ENCODE measurements around the gene ECD. TPM values are rescaled to one million over a fixed set of nuclear protein-coding genes. Genes with fewer than 3 reads are reported as not detected.

Gene ECD
- polyA plus RNA-seq, 3 donors = 14.1 to 20.2 (median 16.7) TPM

GRCh38 chr10:73096041-73096448, 71.8 kb downstream of the ECD start:
- H4K20me1 ChIP-seq (ENCODE audit: insufficient read depth, low read length) = peaks cover 27% of the 10 kb centered on the region
- Mint-ChIP-seq H3K9me3 (no peaks in the 10 kb centered on the region), H3K4me1 (peaks cover 28% of the 10 kb centered on the region), H3K27me3 (ENCODE audit: low read depth in 3 of 3) (no peaks in the 10 kb centered on the region), H3K27ac (peak overlapping the region; percentile 87 to 97 (median 95)), H3K36me3 (peaks cover 11 to 14% of the 10 kb centered on the region in 2 donors), H3K4me3 (peak overlapping the region; percentile 95 to 96)
- peak overlapping the region; percentile 87 for H3K9ac ChIP-seq (ENCODE audit: insufficient read depth, low read length, poor library complexity, severe bottlenecking)
- no peaks in the 10 kb centered on the region for H3K9me3 ChIP-seq (replicated peaks in 1 of 2; ENCODE audit: control insufficient read depth in 1 of 2, insufficient read depth in 1 of 2, low read length in 2 of 2)
- DNase-seq = peak; percentile 40 to 77 (median 62)
- intact Hi-C loops (cut with micrococcal nuclease) = loop anchor here (5.0 to 10.0 kb wide), 3 partner anchors 49 to 151 kb away; partner anchors contain the start of genes DNAJC9 (in 1 of the 2), ECD (in 1 of the 2) and FAM149B1 (in 1 of the 2)
- H3K4me3 ChIP-seq (replicated peaks in 1 of 3; ENCODE audit: low read depth in 2 of 3, low read length in 3 of 3) = peak overlapping the region; percentile 58 to 98 (median 93)
- no peaks in the 10 kb centered on the region for H3K27me3 ChIP-seq (ENCODE audit: control insufficient read depth in 2 of 2, insufficient read depth in 2 of 2, low read length in 2 of 2)
- TF ChIP-seq CTCF (IDR thresholded peaks at IDR 0.05) = no peak
- peak overlapping the region; percentile 92 to 96 for H3K27ac ChIP-seq (ENCODE audit: low read depth in 1 of 2, low read length in 2 of 2)
- peaks cover 48% of the 10 kb centered on the region for H3K79me2 ChIP-seq (ENCODE audit: insufficient read depth, low read length)
- peaks cover 16 to 26% of the 10 kb centered on the region in 2 donors for H3K4me1 ChIP-seq (ENCODE audit: control insufficient read depth in 1 of 2, insufficient read depth in 2 of 2, low read length in 2 of 2)
- H2AFZ ChIP-seq (ENCODE audit: insufficient read depth, low read depth, low read length, poor library complexity, severe bottlenecking) = peak overlapping the region; percentile 88
- peaks cover 11% of the 10 kb centered on the region in 2 donors for H3K36me3 ChIP-seq (replicated peaks in 1 of 2; ENCODE audit: control insufficient read depth in 1 of 2, insufficient read depth in 2 of 2, low read length in 2 of 2)
- 0% methylated on average over 29 of the region's 29 CpGs for WGBS (ENCODE audit: insufficient coverage)
- H3K4me2 ChIP-seq (replicated peaks; ENCODE audit: extremely low read depth, low read length, poor library complexity, severe bottlenecking) = peak overlapping the region; percentile 95

GRCh38 chr10:73095481-73096021, 72.3 kb downstream of the ECD start:
- peaks cover 49% of the 10 kb centered on the region for H3K79me2 ChIP-seq (ENCODE audit: insufficient read depth, low read length)
- peak overlapping the region; percentile 58 to 98 (median 93) for H3K4me3 ChIP-seq (replicated peaks in 1 of 3; ENCODE audit: low read depth in 2 of 3, low read length in 3 of 3)
- no peak for TF ChIP-seq CTCF (IDR thresholded peaks at IDR 0.05)
- no peaks in the 10 kb centered on the region for H3K9me3 Mint-ChIP-seq
- no peaks in the 10 kb centered on the region for H3K9me3 ChIP-seq (replicated peaks in 1 of 2; ENCODE audit: control insufficient read depth in 1 of 2, insufficient read depth in 1 of 2, low read length in 2 of 2)
- no peaks in the 10 kb centered on the region for H3K27me3 ChIP-seq (ENCODE audit: control insufficient read depth in 2 of 2, insufficient read depth in 2 of 2, low read length in 2 of 2)
- H3K27ac ChIP-seq (ENCODE audit: low read depth in 1 of 2, low read length in 2 of 2) = peak overlapping the region; percentile 92 to 96
- H3K27ac Mint-ChIP-seq = peak overlapping the region; percentile 87 to 97 (median 95)
- peak overlapping the region; percentile 87 for H3K9ac ChIP-seq (ENCODE audit: insufficient read depth, low read length, poor library complexity, severe bottlenecking)
- peaks cover 11 to 14% of the 10 kb centered on the region in 2 donors for H3K36me3 Mint-ChIP-seq
- H2AFZ ChIP-seq (ENCODE audit: insufficient read depth, low read depth, low read length, poor library complexity, severe bottlenecking) = peak overlapping the region; percentile 88
- peaks cover 29% of the 10 kb centered on the region for H4K20me1 ChIP-seq (ENCODE audit: insufficient read depth, low read length)
- no peaks in the 10 kb centered on the region for H3K27me3 Mint-ChIP-seq (ENCODE audit: low read depth in 3 of 3)
- 0% methylated on average over 5 of the region's 14 CpGs for WGBS (ENCODE audit: insufficient coverage)
- peak overlapping the region; percentile 95 for H3K4me2 ChIP-seq (replicated peaks; ENCODE audit: extremely low read depth, low read length, poor library complexity, severe bottlenecking)
- peaks cover 16 to 26% of the 10 kb centered on the region in 2 donors for H3K4me1 ChIP-seq (ENCODE audit: control insufficient read depth in 1 of 2, insufficient read depth in 2 of 2, low read length in 2 of 2)
- peak; percentile 32 to 59 (median 38) for DNase-seq
- intact Hi-C loops (cut with micrococcal nuclease) = loop anchor here (5.0 to 10.0 kb wide), 3 partner anchors 49 to 152 kb away; partner anchors contain the start of genes DNAJC9 (in 1 of the 2), ECD (in 1 of the 2) and FAM149B1 (in 1 of the 2)
- peaks cover 30% of the 10 kb centered on the region for H3K4me1 Mint-ChIP-seq
- peak overlapping the region; percentile 95 to 96 for H3K4me3 Mint-ChIP-seq
- peaks cover 7 to 11% of the 10 kb centered on the region in 2 donors for H3K36me3 ChIP-seq (replicated peaks in 1 of 2; ENCODE audit: control insufficient read depth in 1 of 2, insufficient read depth in 2 of 2, low read length in 2 of 2)
